Testis (tissue), 2 donors: ENCODE results near the gene PILRA.

Source experiments
- CTCF ChIP-seq, 3 experiments: fragments of 450-650 bp in 2 of 3; fragments of 200-600 bp in 1 of 3; sonication (generic) in 1 of 3; IDR thresholded peaks; one replicate each; pipeline ENCODE4 v1.5.1; 2016 to 2019; ENCODE audit warnings: antibody characterized with exemption in 3 of 3, mild to moderate bottlenecking in 2 of 3, moderate library complexity in 1 of 3
- POLR2A ChIP-seq: fragments of 450-650 bp; IDR thresholded peaks from one replicate; pipeline ENCODE4 v1.6.1; 2017; ENCODE audit warnings: antibody characterized with exemption, mild to moderate bottlenecking, moderate library complexity

- TF ChIP-seq CTCF (IDR thresholded peaks at IDR 0.05) (no peak), POLR2A (no peak)
Measured at GRCh38 chr7:100441641-100442535, 68.6 kb downstream of the PILRA start.
